Right lobe of liver (tissue), 6 donors: ENCODE data around the gene EPHB1. TPM values are rescaled to one million over a fixed set of nuclear protein-coding genes. Genes with fewer than 3 reads are reported as not detected.

Experiments used
- ATAC-seq, 4 donors: fragments of 200-7000 bp; cut with Tn5 transposase; one replicate each; pipeline ENCODE4 v1.9.1; 2020; ENCODE audit warnings: mild to moderate bottlenecking in 4 of 4, moderate library complexity in 4 of 4
- DNase-seq, 3 donors: peaks; one replicate each; pipeline ENCODE4 v3.0.0-alpha.2; 2020
- H3K27ac ChIP-seq, 3 donors: fragments of 200-600 bp; one replicate each; pipeline ENCODE4 v1.8.0; 2022
- H3K27me3 ChIP-seq, 2 donors: fragments of 200-600 bp; one replicate each; pipeline ENCODE4 v1.8.0; 2022
- H3K36me3 ChIP-seq, 4 donors: fragments of 200-600 bp; sonication (generic) in 1 of 4; one replicate each; pipeline versions ENCODE4 v1.5.1 to v1.8.0; 2017 to 2022; ENCODE audit warnings: control low read depth in 1 of 4
- H3K4me1 ChIP-seq, 4 donors: fragments of 200-600 bp; sonication (generic) in 1 of 4; one replicate each; pipeline versions ENCODE4 v1.5.1 to v1.8.0; 2017 to 2022; ENCODE audit warnings: control low read depth in 1 of 4
- H3K4me3 ChIP-seq, 3 donors: fragments of 200-600 bp; one replicate each; pipeline ENCODE4 v1.8.0; 2022
- H3K9me3 ChIP-seq, 4 donors: fragments of 200-600 bp; sonication (generic) in 1 of 4; one replicate each; pipeline versions ENCODE4 v1.5.1 to v1.8.0; 2017 to 2022; ENCODE audit warnings: control low read depth in 1 of 4
- CTCF ChIP-seq, 4 donors: fragments of 200-600 bp in 3 of 4; fragments of 450-650 bp in 1 of 4; IDR thresholded peaks; one replicate each; pipeline versions ENCODE4 v1.5.1 to v1.8.0; 2016 to 2022; ENCODE audit warnings: antibody characterized with exemption in 4 of 4, mild to moderate bottlenecking in 2 of 4
- POLR2A ChIP-seq: fragments of 450-650 bp; IDR thresholded peaks from one replicate; pipeline ENCODE4 v1.6.1; 2017; ENCODE audit warnings: antibody characterized with exemption, mild to moderate bottlenecking
- WGBS: methylation state at CpG from one replicate; pipeline ENCODE4 v1.1.6; 2018; ENCODE audit warnings: low coverage, low lambda C conversion rate; ENCODE audit not compliant: insufficient coverage; ENCODE audit errors: missing lambda C conversion rate; 5-methylcytosine and 5-hydroxymethylcytosine counted together
- intact Hi-C, 2 donors: fragments of 100-400 bp; cut with DNase I; formaldehyde crosslinking; loops; one replicate each; pipeline versions ENCODE4 v1.11.2 to v1.14.1; 2022
- total RNA-seq, 6 experiments: library from RNA; depleted of rRNA in 2 of 6; stranded (reverse); fragments of >200 nt in 2 of 6; fragmentation: NEBNext Ultra II Directional in 3 of 6; extraction: Animal tissue kit (Norgen Biotek cat#: 25700) in 3 of 6; gene quantifications; one replicate each; pipeline versions ENCODE4 v1.1.0 to v1.2.4, GENCODE V29; 2016 to 2023
- donor health status: DM: no; HTN: yes; CAD: no.
- donor health status: DM: no; HTN: no; CAD: no.
- donor health status: DM: no; HTN: no; CAD: no.
- donor health status: DM: no; HTN: yes; CAD: no.
- donor health status: DM: no; HTN: yes; CAD: no.

EPHB1 gene
- total RNA-seq, 6 experiments from 2014 or later = 0.63 to 10.9 (median 1.8) TPM

- intact Hi-C loops = no loop called here
Measured at GRCh38 chr3:135213213-135213612, 418.2 kb downstream of the EPHB1 start.

GRCh38 chr3:135213822-135214221 lies 418.8 kb downstream of the EPHB1 start:
- DNase-seq = no peak
- TF ChIP-seq CTCF (IDR thresholded peaks at IDR 0.05) (no peak), POLR2A (no peak)
- H3K4me3 ChIP-seq = no peak overlapping the region
- ATAC-seq = peak in 1 of 4 donors; percentile 18
- H3K36me3 ChIP-seq = no peaks in the 10 kb centered on the region
- no peaks in the 10 kb centered on the region for H3K27me3 ChIP-seq
- intact Hi-C loops = no loop called here
- H3K4me1 ChIP-seq = peaks cover 0 to 26% (median 8%) of the 10 kb centered on the region in 4 donors
- WGBS = 37% methylated on average over 5 of the region's 5 CpGs
- no peaks in the 10 kb centered on the region for H3K9me3 ChIP-seq
- H3K27ac ChIP-seq = peak overlapping the region in 2 of 3 donors; percentile 44 to 80

More at GRCh38 chr3:135213213-135213612, 418.2 kb downstream of the EPHB1 start:
- Histone ChIP-seq H3K27me3 (no peaks in the 10 kb centered on the region), H3K9me3 (no peaks in the 10 kb centered on the region), H3K4me1 (peaks cover 0 to 23% (median 8%) of the 10 kb centered on the region in 4 donors), H3K27ac (peak overlapping the region in 2 of 3 donors; percentile 72 to 80), H3K36me3 (no peaks in the 10 kb centered on the region), H3K4me3 (no peak overlapping the region)
- ATAC-seq = peak; percentile 89 to 93 (median 91)
- DNase-seq = peak in 1 of 3 donors; percentile 56
- TF ChIP-seq POLR2A (no peak), CTCF (IDR thresholded peaks at IDR 0.05) (no peak)
- 17% methylated on average over 5 of the region's 5 CpGs for WGBS

- H3K27me3 ChIP-seq = no peaks in the 10 kb centered on the region
- WGBS = 80% methylated on average over 3 of the region's 5 CpGs
- no peaks in the 10 kb centered on the region for H3K36me3 ChIP-seq
- H3K9me3 ChIP-seq = no peaks in the 10 kb centered on the region
- no peak for ATAC-seq
- H3K4me1 ChIP-seq = peaks cover 0 to 26% (median 8%) of the 10 kb centered on the region in 4 donors
- no peak for TF ChIP-seq POLR2A
- TF ChIP-seq CTCF (IDR thresholded peaks at IDR 0.05) = no peak
- intact Hi-C loops = no loop called here
- H3K27ac ChIP-seq = no peak overlapping the region
- no peak for DNase-seq
- no peak overlapping the region for H3K4me3 ChIP-seq
Measured at GRCh38 chr3:135214400-135214799, 419.3 kb downstream of the EPHB1 start.

- ATAC-seq (no peak), DNase-seq (no peak)
- Histone ChIP-seq H3K9me3 (no peaks in the 10 kb centered on the region), H3K27ac (no peak overlapping the region), H3K27me3 (no peaks in the 10 kb centered on the region), H3K36me3 (no peaks in the 10 kb centered on the region), H3K4me3 (no peak overlapping the region), H3K4me1 (peaks cover 0 to 26% (median 8%) of the 10 kb centered on the region in 4 donors)
- whole genome bisulfite sequencing = 89% methylated on average over 5 of the region's 6 CpGs
- intact Hi-C loops = no loop called here
- TF ChIP-seq CTCF (IDR thresholded peaks at IDR 0.05) (no peak), POLR2A (no peak)
Measured at GRCh38 chr3:135215516-135215915, 420.5 kb downstream of the EPHB1 start.

- TF ChIP-seq CTCF (IDR thresholded peaks at IDR 0.05) (no peak), POLR2A (no peak)
- Histone ChIP-seq H3K27ac (no peak overlapping the region), H3K36me3 (no peaks in the 10 kb centered on the region), H3K4me3 (no peak overlapping the region), H3K4me1 (peaks cover 0 to 26% (median 8%) of the 10 kb centered on the region in 4 donors), H3K9me3 (no peaks in the 10 kb centered on the region), H3K27me3 (no peaks in the 10 kb centered on the region)
- 90% methylated on average over 3 of the region's 3 CpGs for WGBS
- no peak for DNase-seq
- intact Hi-C loops = no loop called here
- no peak for ATAC-seq
Measured at GRCh38 chr3:135216659-135217058, 421.6 kb downstream of the EPHB1 start.
